OCI-LY7 (cell line): ENCODE results near the gene ZNF467. TPM values are rescaled to one million over a fixed set of nuclear protein-coding genes. Genes with fewer than 3 reads are reported as not detected.

Source experiments
- BruUV-seq: library from RNA; stranded (reverse); fragments of 400-500 nt; replicated peaks from 2 replicates; lab custom pipeline; 2021; lab: Mats Ljungman, UMichigan
- CTCF ChIA-PET: fragments of 300-600 bp; sonication (Branson Sonifier 250); formaldehyde crosslinking; loops from one replicate; lab custom pipeline; 2022; ENCODE audit warnings: antibody characterized with exemption; ENCODE audit not compliant: unreplicated experiment; lab: Charles Lee
- POLR2A ChIA-PET: fragments of 300-600 bp; sonication (Branson Sonifier 250); formaldehyde crosslinking; loops from one replicate; lab custom pipeline; 2022; ENCODE audit warnings: antibody characterized with exemption; lab: Charles Lee
- DNase-seq: peaks from one replicate; pipeline ENCODE4 v3.0.0-alpha.2; 2015; ENCODE audit warnings: low spot score
- H2AFZ ChIP-seq: fragments of 200-600 bp; sonication (generic), shearing (Covaris generic); 2 replicates; pipeline ENCODE4 v1.6.1; 2014; ENCODE audit warnings: mild to moderate bottlenecking, antibody characterized with exemption, low read length, moderate library complexity
- H3K27ac ChIP-seq: fragments of 200-600 bp; sonication (generic); 2 replicates; pipeline ENCODE4 v1.5.1; 2014; ENCODE audit warnings: mixed run types, low read depth, mild to moderate bottlenecking, moderate library complexity, low read length, inconsistent platforms; ENCODE audit not compliant: poor library complexity, severe bottlenecking
- H3K36me3 ChIP-seq: fragments of 200-600 bp; sonication (generic); 2 replicates; pipeline ENCODE4 v1.6.1; 2014; ENCODE audit warnings: mild to moderate bottlenecking, antibody characterized with exemption, low read length, moderate library complexity, mixed read lengths; ENCODE audit not compliant: insufficient read depth
- H3K4me1 ChIP-seq: fragments of 200-600 bp; sonication (generic); 2 replicates; pipeline ENCODE4 v1.5.1; 2014; ENCODE audit warnings: mild to moderate bottlenecking, low read length; ENCODE audit not compliant: insufficient read depth, poor library complexity, severe bottlenecking
- H3K4me2 ChIP-seq: fragments of 200-600 bp; sonication (generic); 2 replicates; pipeline ENCODE4 v1.6.1; 2014; ENCODE audit warnings: mild to moderate bottlenecking, low read length
- H3K4me3 ChIP-seq: fragments of 200-600 bp; sonication (generic); 2 replicates; pipeline ENCODE4 v1.5.1; 2014; ENCODE audit warnings: mild to moderate bottlenecking, low read depth, low read length; ENCODE audit not compliant: poor library complexity, severe bottlenecking
- H3K79me2 ChIP-seq: fragments of 200-600 bp; sonication (generic); 2 replicates; pipeline ENCODE4 v1.6.1; 2016; ENCODE audit warnings: low read depth, mild to moderate bottlenecking, low read length, moderate library complexity, mixed read lengths; ENCODE audit not compliant: insufficient read depth
- H3K9me2 ChIP-seq: fragments of 200-600 bp; sonication (generic); 2 replicates; pipeline ENCODE4 v1.6.1; 2016; ENCODE audit warnings: mild to moderate bottlenecking, low read length, mixed read lengths; ENCODE audit not compliant: insufficient read depth
- H3K9me3 ChIP-seq: fragments of 200-600 bp; sonication (generic); 2 replicates; pipeline ENCODE4 v1.6.1; 2014; ENCODE audit warnings: mild to moderate bottlenecking, mixed run types, low read length, mixed read lengths
- H4K20me1 ChIP-seq: fragments of 200-600 bp; sonication (generic); 2 replicates; pipeline ENCODE4 v1.6.1; 2014; ENCODE audit warnings: mild to moderate bottlenecking, antibody characterized with exemption, low read length, moderate library complexity, mixed read lengths; ENCODE audit not compliant: insufficient read depth
- EZH2phosphoT487 ChIP-seq: fragments of 200-600 bp; sonication (generic); IDR thresholded peaks from 2 replicates; pipeline ENCODE4 v1.6.1; 2018; ENCODE audit warnings: low read depth, borderline replicate concordance, mild to moderate bottlenecking, mixed run types, antibody characterized with exemption, low read length, moderate library complexity, mixed read lengths
- intact Hi-C: fragments of 100-400 bp; cut with micrococcal nuclease; formaldehyde crosslinking; loops from one replicate; pipeline ENCODE4 v1.10.0; 2022; ENCODE audit not compliant: unreplicated experiment
- total RNA-seq, 2 experiments: library from RNA; depleted of rRNA in 1 of 2; stranded (reverse); fragments of >200 nt in 1 of 2; shearing (Covaris generic) in 1 of 2; gene quantifications; 2 replicates each; pipeline ENCODE4 v1.2.3, GENCODE V29; 2014 to 2022
- TF ChIP-seq, protein P1 (sequence below): fragments of 200-600 bp; sonication (generic); conservative IDR thresholded peaks from 2 replicates; pipeline ENCODE4 v1.5.1; 2014; ENCODE audit warnings: mild to moderate bottlenecking, antibody characterized with exemption, low read length, moderate library complexity, mixed read lengths

Gene ZNF467
- total RNA-seq, 2 experiments from 2014 or later: 0.22 to 0.40 TPM

DNA sequence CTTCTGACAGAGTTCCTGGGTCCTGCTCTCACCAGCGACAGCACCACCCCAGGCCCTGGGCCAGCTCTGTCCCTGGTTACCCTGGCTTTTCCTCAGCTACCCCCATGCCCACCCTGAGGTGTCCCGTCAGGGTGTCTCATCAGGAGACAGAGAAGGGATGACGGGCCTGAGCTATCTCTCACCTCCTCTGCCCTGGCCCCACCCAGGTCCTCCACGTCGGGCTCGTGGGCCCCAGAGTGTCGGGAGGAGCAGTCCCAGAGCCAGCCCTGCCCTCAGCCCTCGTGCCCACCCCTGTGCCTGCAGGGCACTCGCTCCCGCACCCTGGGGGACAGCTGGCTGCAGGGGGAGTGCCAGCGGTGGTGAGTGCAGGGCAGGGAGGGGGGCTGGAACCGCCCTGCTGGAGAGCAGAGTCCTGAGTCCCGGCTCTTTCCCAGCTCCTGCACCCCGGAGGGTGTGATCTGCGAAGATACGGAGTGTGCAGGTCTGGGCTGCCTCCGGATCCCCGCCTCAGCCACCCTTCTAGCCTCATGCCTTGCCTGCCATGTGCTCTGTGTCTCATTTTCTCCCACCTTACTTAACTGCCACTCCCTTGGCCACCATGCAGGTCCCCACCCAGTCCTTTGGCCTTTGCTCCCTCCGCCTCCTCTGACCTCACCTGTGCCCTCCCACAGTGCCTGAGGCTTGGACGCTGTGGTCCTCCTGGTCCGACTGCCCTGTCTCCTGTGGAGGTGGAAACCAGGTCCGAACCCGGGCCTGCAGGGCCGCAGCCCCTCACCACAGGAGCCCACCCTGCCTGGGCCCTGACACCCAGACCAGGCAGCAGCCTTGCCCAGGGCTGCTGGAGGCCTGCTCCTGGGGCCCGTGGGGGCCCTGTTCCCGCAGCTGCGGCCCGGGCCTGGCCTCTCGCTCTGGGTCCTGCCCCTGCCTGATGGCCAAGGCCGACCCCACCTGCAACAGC lies 48.1 kb upstream of the ZNF467 start:
- Histone ChIP-seq H3K9me3 (no peaks in the 10 kb centered on the region), H3K9me2 (no peaks in the 10 kb centered on the region), H4K20me1 (no peaks in the 10 kb centered on the region), H3K4me1 (no peaks in the 10 kb centered on the region), H2AFZ (no peak overlapping the region), H3K4me2 (no peak overlapping the region), H3K4me3 (no peak overlapping the region), H3K36me3 (no peaks in the 10 kb centered on the region), H3K27ac (no peak overlapping the region), H3K79me2 (no peaks in the 10 kb centered on the region)
- no TSS peak for BruUV-seq
- DNase-seq: no peak
- intact Hi-C loops: no loop called here
- TF ChIP-seq, protein P1, sequence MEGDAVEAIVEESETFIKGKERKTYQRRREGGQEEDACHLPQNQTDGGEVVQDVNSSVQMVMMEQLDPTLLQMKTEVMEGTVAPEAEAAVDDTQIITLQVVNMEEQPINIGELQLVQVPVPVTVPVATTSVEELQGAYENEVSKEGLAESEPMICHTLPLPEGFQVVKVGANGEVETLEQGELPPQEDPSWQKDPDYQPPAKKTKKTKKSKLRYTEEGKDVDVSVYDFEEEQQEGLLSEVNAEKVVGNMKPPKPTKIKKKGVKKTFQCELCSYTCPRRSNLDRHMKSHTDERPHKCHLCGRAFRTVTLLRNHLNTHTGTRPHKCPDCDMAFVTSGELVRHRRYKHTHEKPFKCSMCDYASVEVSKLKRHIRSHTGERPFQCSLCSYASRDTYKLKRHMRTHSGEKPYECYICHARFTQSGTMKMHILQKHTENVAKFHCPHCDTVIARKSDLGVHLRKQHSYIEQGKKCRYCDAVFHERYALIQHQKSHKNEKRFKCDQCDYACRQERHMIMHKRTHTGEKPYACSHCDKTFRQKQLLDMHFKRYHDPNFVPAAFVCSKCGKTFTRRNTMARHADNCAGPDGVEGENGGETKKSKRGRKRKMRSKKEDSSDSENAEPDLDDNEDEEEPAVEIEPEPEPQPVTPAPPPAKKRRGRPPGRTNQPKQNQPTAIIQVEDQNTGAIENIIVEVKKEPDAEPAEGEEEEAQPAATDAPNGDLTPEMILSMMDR: no peak
- TF ChIP-seq EZH2phosphoT487: no peak
- ChIA-PET CTCF (no interaction called here), POLR2A (no interaction called here)

DNA sequence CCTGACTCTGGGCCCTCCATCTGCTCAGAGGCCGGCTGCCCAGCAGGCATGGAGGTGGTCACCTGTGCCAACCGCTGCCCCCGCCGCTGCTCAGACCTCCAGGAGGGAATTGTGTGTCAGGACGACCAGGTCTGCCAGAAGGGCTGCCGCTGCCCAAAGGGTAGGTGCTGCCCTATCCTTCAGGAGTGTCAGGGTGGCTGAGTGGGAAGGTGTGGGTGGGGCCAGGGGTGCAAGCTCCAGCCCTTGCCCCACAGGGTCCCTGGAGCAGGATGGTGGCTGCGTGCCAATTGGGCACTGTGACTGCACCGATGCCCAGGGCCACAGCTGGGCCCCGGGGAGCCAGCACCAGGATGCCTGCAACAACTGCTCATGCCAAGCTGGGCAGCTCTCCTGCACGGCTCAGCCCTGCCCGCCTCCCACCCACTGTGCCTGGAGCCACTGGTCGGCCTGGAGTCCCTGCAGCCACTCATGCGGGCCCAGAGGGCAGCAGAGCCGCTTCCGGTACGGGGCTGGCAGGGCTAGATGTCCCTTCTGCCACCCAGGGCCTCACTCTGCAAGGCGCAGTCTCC lies 47.3 kb upstream of the ZNF467 start:
- no peaks in the 10 kb centered on the region for H3K79me2 ChIP-seq
- H3K36me3 ChIP-seq: no peaks in the 10 kb centered on the region
- no peaks in the 10 kb centered on the region for H4K20me1 ChIP-seq
- H3K4me2 ChIP-seq: no peak overlapping the region
- H3K4me3 ChIP-seq: no peak overlapping the region
- BruUV-seq: no TSS peak
- no peak for DNase-seq
- ChIA-PET POLR2A (no interaction called here), CTCF (no interaction called here)
- no peak for TF ChIP-seq EZH2phosphoT487
- TF ChIP-seq, protein P1: no peak
- intact Hi-C loops: no loop called here
- no peak overlapping the region for H2AFZ ChIP-seq
- no peak overlapping the region for H3K27ac ChIP-seq
- H3K9me2 ChIP-seq: no peaks in the 10 kb centered on the region
- no peaks in the 10 kb centered on the region for H3K4me1 ChIP-seq
- H3K9me3 ChIP-seq: no peaks in the 10 kb centered on the region

DNA sequence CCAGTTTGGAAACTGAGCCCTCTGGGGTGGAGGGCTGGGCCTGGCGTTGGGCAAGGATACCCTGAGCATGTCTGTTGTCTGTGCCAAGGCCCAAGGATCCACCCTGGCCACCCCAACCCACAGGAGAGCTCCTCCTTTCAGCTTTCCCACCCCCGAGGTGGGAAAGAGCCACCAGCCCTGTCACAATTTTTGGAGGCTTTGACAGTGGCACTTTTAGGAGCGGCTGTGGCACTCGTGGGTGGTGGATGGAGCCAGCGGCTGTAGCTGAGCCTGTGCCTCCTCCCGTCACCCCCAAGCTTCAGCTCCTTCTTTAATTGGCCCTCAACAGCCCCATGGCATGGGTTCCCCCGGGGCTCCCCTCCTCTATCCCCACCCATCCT lies 46.6 kb upstream of the ZNF467 start:
- intact Hi-C loops: no loop called here
- Histone ChIP-seq H3K27ac (no peak overlapping the region), H3K36me3 (no peaks in the 10 kb centered on the region), H3K4me3 (no peak overlapping the region), H3K79me2 (no peaks in the 10 kb centered on the region), H3K4me1 (no peaks in the 10 kb centered on the region), H3K9me3 (no peaks in the 10 kb centered on the region), H4K20me1 (no peaks in the 10 kb centered on the region), H3K4me2 (no peak overlapping the region), H2AFZ (no peak overlapping the region), H3K9me2 (no peaks in the 10 kb centered on the region)
- ChIA-PET CTCF (no interaction called here), POLR2A (no interaction called here)
- no peak for DNase-seq
- no TSS peak for BruUV-seq
- TF ChIP-seq EZH2phosphoT487: no peak
- TF ChIP-seq, protein P1: no peak
